MM.1S (cell line): ENCODE data around the gene PDLIM4.

Source experiments
- CTCF ChIP-seq: fragments of 300-600 bp; sonication (generic); IDR thresholded peaks from 2 replicates; pipeline ENCODE4 v1.5.1; 2016; ENCODE audit warnings: antibody characterized with exemption, low read length, mixed read lengths
- EZH2phosphoT487 ChIP-seq: fragments of 300-600 bp; sonication (generic); IDR thresholded peaks from 2 replicates; pipeline ENCODE4 v1.6.1; 2018; ENCODE audit warnings: antibody characterized with exemption, low read length

GRCh38 chr5:132279801-132280200, 22.3 kb downstream of the PDLIM4 start:
- TF ChIP-seq CTCF = no peak
- no peak for TF ChIP-seq EZH2phosphoT487
